ENCODE data around the gene MATN1.
A peak's percentile ranks its signal among the peaks of the same experiment; 100 is the strongest.

Gene MATN1

GRCh38 chr1:30730346-30731108, 7.1 kb upstream of the MATN1 start:
- DNase-seq, result no peak

GRCh38 chr1:30729901-30730300, 6.5 kb upstream of the MATN1 start:
- DNase-seq, result no peak

- no peak for DNase-seq
Observed at GRCh38 chr1:30728832-30729638, 5.7 kb upstream of the MATN1 start.

- no peak for DNase-seq
Observed at GRCh38 chr1:30728340-30728739, 5.0 kb upstream of the MATN1 start.

GRCh38 chr1:30727824-30728223, 4.4 kb upstream of the MATN1 start:
- no peak for DNase-seq

- DNase-seq, result no peak
Observed at GRCh38 chr1:30726773-30727684, 3.6 kb upstream of the MATN1 start.

GRCh38 chr1:30726236-30726635, 2.9 kb upstream of the MATN1 start:
- DNase-seq, result no peak

GRCh38 chr1:30725450-30726095, 2.2 kb upstream of the MATN1 start:
- DNase-seq, result peak; percentile 42

- DNase-seq, result no peak
Observed at GRCh38 chr1:30724655-30725421, 1.5 kb upstream of the MATN1 start.

- DNase-seq, result no peak
Observed at GRCh38 chr1:30724175-30724574, 790 bp upstream of the MATN1 start.

- DNase-seq, result no peak
Observed at GRCh38 chr1:30721812-30722537, 1.4 kb downstream of the MATN1 start.

- no peak for DNase-seq
Observed at GRCh38 chr1:30721341-30721793, 2.0 kb downstream of the MATN1 start.

- no peak for DNase-seq
Observed at GRCh38 chr1:30720271-30721223, 2.8 kb downstream of the MATN1 start.

- peak; percentile 90 for DNase-seq
Observed at GRCh38 chr1:30719406-30720270, 3.7 kb downstream of the MATN1 start.

- DNase-seq, result no peak
Observed at GRCh38 chr1:30718636-30719405, 4.6 kb downstream of the MATN1 start.

GRCh38 chr1:30718091-30718635, 5.2 kb downstream of the MATN1 start:
- DNase-seq, result peak; percentile 100

GRCh38 chr1:30716646-30717045, 6.7 kb downstream of the MATN1 start:
- DNase-seq, result no peak

- DNase-seq, result no peak
Observed at GRCh38 chr1:30715886-30716285, 7.5 kb downstream of the MATN1 start.

Measured in midbrain (tissue), 1 donor.